ENCODE results near the gene ZC3H10.
"Not testable (repeated sequence)": the region's sequence is repeated elsewhere in the genome, so short reads cannot be mapped to it uniquely, and the experiment has no call there.

The ZC3H10 gene

GRCh38 chr12:56152132-56152755 is 34.2 kb downstream of the ZC3H10 start, which contains the start of gene MYL6B:
Gene MYL6B (plus strand): TSS chr12:56152587. CDS start chr12:56153919, 1,332 bp downstream.
- H3K27me3 ChIP-seq, result no peaks in the 10 kb centered on the region
- H3K4me1 ChIP-seq, result peaks cover 51% of the 10 kb centered on the region
- peak within 1 kb of the TSS; percentile 84 for H3K27ac ChIP-seq
- no peaks in the 10 kb centered on the region for H3K9me3 ChIP-seq
- peak within 1 kb of the TSS; percentile 99 for H3K4me2 ChIP-seq
- H3K9ac ChIP-seq, result peak within 1 kb of the TSS; percentile 88
- peaks cover 27% of the 10 kb centered on the region for H3K36me3 ChIP-seq
- no peak for TF ChIP-seq Cebpa-rat (IDR thresholded peaks at IDR 0.05)
- peak within 1 kb of the TSS; percentile 75 for H3K4me3 ChIP-seq
- no peaks in the 10 kb centered on the region for H4K20me1 ChIP-seq

- no peak for TF ChIP-seq Cebpa-rat (IDR thresholded peaks at IDR 0.05)
- Histone ChIP-seq H3K4me1 (peaks cover 51% of the 10 kb centered on the region), H3K36me3 (peaks cover 27% of the 10 kb centered on the region), H3K9ac (peak overlapping the region; percentile 88), H3K9me3 (no peaks in the 10 kb centered on the region), H3K4me3 (peak overlapping the region; percentile 75), H3K27ac (peak overlapping the region; percentile 84), H4K20me1 (no peaks in the 10 kb centered on the region), H3K27me3 (no peaks in the 10 kb centered on the region), H3K4me2 (peak overlapping the region; percentile 99)
Measured at GRCh38 chr12:56152756-56153677, 35.0 kb downstream of the ZC3H10 start.

GRCh38 chr12:56153678-56154065 is 35.6 kb downstream of the ZC3H10 start:
- Histone ChIP-seq H3K4me2 (peak overlapping the region; percentile 99), H3K27ac (peak overlapping the region; percentile 84), H4K20me1 (peaks cover 3% of the 10 kb centered on the region; the same call in 1 of the 2 replicates), H3K9me3 (no peaks in the 10 kb centered on the region), H3K36me3 (peaks cover 27% of the 10 kb centered on the region), H3K4me1 (peaks cover 51% of the 10 kb centered on the region), H3K27me3 (no peaks in the 10 kb centered on the region), H3K4me3 (peak overlapping the region; percentile 75), H3K9ac (peak overlapping the region; percentile 88)
- no peak for TF ChIP-seq Cebpa-rat (IDR thresholded peaks at IDR 0.05)

DNA sequence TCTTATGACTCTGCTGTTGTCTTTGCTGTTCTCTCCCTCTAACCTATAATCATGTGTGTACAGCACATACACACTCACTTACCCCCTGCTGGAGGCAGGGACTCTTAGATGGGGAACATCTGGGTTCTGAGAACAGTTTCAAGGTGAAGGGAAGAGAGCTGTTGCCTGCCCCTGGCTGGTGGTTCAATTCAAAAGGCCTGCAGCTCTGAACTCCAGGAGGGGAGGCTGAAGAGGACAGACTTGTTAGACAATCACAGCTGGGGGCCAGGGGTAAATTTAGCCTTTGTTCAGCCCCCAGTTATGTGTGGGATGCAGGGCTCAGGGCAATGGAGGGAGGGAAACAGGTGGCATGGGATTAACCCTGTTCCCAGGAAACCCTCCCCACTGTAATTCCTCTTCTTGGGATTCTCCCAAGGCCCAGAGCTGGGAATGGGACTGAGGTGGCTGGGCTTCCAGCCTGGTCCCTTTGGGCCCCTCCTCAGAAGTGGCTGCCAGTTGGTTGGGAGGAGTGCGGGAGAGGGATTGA is 36.2 kb downstream of the ZC3H10 start:
- Histone ChIP-seq H3K4me3 (no peak overlapping the region), H4K20me1 (peaks cover 9% of the 10 kb centered on the region), H3K4me2 (peak overlapping the region; percentile 99), H3K27me3 (no peaks in the 10 kb centered on the region), H3K4me1 (peaks cover 53% of the 10 kb centered on the region), H3K36me3 (peaks cover 29% of the 10 kb centered on the region), H3K9ac (peak overlapping the region; percentile 88), H3K9me3 (no peaks in the 10 kb centered on the region), H3K27ac (peak overlapping the region; percentile 84)
- no peak for TF ChIP-seq Cebpa-rat (IDR thresholded peaks at IDR 0.05)

DNA sequence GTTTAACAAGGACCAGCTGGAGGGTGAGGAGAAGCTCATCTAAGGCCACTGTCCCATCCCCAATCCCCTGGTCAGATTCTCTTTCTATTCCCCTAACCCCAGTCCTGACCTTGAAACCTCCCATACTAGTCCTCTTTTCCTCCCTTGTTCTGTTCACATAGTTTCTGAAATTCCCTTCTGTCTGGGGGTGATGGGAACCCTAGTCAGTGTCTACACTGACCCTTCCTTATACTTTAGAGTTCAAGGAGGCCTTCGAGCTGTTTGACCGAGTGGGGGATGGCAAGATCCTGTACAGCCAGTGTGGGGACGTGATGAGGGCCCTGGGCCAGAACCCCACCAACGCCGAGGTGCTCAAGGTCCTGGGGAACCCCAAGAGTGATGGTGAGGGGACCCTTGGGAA is 36.8 kb downstream of the ZC3H10 start:
- Histone ChIP-seq H3K27ac (no peak overlapping the region), H3K9ac (no peak overlapping the region), H3K4me3 (no peak overlapping the region), H3K4me1 (peaks cover 58% of the 10 kb centered on the region), H3K4me2 (peak overlapping the region; percentile 99; the same call in 1 of the 2 replicates), H3K36me3 (peaks cover 32% of the 10 kb centered on the region), H3K9me3 (no peaks in the 10 kb centered on the region), H4K20me1 (peaks cover 14% of the 10 kb centered on the region), H3K27me3 (no peaks in the 10 kb centered on the region)
- TF ChIP-seq Cebpa-rat (IDR thresholded peaks at IDR 0.05), result no peak

DNA sequence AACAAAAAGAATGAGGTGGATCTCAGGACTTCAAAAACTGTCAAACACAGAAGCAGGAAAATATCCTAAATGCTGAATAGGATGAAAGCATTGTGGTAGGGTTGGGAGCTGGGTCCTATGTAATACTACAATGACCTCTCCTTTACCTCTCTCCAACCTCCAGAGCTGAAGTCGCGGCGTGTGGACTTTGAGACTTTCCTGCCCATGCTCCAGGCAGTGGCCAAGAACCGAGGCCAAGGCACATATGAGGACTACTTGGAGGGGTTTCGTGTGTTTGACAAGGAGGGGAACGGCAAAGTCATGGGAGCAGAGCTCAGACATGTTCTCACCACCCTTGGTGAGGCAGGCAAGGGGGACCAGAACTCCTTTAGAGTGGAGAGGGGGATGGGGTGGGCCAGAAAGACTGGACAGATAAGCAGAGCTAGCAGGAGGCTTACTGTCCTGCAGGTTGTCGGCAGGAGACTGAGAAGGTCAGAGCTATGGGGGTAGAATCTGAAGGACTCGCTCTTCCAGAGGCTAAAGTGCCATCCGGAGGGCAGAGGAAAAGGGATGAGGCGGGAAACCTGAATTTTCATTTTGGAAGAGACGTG is 37.3 kb downstream of the ZC3H10 start:
- H3K4me2 ChIP-seq, result no peak overlapping the region
- TF ChIP-seq Cebpa-rat (IDR thresholded peaks at IDR 0.05), result no peak
- H3K27ac ChIP-seq, result peak overlapping the region; percentile 94; the same call in 1 of the 2 replicates
- no peaks in the 10 kb centered on the region for H3K9me3 ChIP-seq
- peaks cover 64% of the 10 kb centered on the region for H3K4me1 ChIP-seq
- H3K27me3 ChIP-seq, result no peaks in the 10 kb centered on the region
- H3K4me3 ChIP-seq, result no peak overlapping the region
- peaks cover 20% of the 10 kb centered on the region for H4K20me1 ChIP-seq
- peaks cover 34% of the 10 kb centered on the region for H3K36me3 ChIP-seq
- H3K9ac ChIP-seq, result no peak overlapping the region

GRCh38 chr12:56156464-56157200 is 38.6 kb downstream of the ZC3H10 start:
- H3K4me2 ChIP-seq, result peak overlapping the region; percentile 92
- peak overlapping the region; percentile 94 for H3K4me3 ChIP-seq
- H3K9ac ChIP-seq, result peak overlapping the region; percentile 90
- H3K27ac ChIP-seq, result peak overlapping the region; percentile 94
- not testable (repeated sequence) for H3K27me3 ChIP-seq, H3K9me3 ChIP-seq
- H3K36me3 ChIP-seq, result peaks cover 47% of the 10 kb centered on the region
- peaks cover 70% of the 10 kb centered on the region for H3K4me1 ChIP-seq
- peaks cover 32% of the 10 kb centered on the region for H4K20me1 ChIP-seq

DNA sequence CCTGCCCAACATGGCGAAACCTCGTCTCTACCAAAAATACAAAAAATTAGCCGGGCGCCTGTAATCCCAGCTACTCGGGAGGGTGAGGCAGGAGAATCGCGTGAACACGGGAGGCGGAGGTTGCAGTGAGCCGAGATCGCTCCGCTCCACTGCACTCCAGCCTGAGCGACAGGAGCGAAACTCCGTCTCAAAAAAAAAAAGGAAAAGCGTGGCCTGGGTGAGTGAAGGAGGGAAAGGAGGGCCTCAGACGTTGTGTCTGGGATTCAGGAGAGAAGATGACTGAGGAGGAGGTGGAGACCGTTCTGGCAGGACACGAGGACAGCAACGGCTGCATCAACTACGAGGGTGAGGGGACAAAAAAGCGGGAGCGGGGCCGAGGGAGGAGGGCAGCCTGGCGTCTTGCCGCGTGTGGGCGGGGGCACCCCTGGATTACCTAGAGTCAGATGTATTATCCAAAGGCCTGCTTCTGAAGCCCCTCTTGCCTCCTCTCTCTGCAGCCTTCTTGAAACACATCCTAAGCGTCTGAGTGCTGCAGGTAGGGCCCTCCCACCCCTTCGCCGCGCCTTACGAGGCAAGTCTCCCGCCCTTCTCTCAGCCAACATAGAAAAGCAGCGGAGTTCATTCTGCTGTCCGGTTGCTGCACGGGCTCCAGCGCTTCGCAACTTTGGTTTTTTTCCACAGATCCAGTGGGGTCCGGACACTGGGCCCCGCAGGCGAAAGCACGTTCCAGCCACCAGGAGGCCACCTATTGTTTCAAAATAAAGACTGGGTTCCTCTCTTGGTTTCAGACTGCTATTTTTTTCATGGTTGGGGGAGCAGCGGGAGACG is 39.3 kb downstream of the ZC3H10 start:
- Histone ChIP-seq H3K4me1 (peaks cover 71% of the 10 kb centered on the region), H3K4me2 (peak overlapping the region; percentile 92), H3K36me3 (peaks cover 55% of the 10 kb centered on the region), H4K20me1 (peaks cover 40% of the 10 kb centered on the region), H3K4me3 (peak overlapping the region; percentile 94), H3K27me3 (no peaks in the 10 kb centered on the region), H3K9me3 (no peaks in the 10 kb centered on the region), H3K9ac (peak overlapping the region; percentile 90), H3K27ac (peak overlapping the region; percentile 94)
- TF ChIP-seq Cebpa-rat (IDR thresholded peaks at IDR 0.05), result no peak

Data from BLaER1 (cell line).